ENCODE measurements around the gene BEND3.
"Not testable (repeated sequence)": the region's sequence is repeated elsewhere in the genome, so short reads cannot be mapped to it uniquely, and the experiment has no call there.

The BEND3 gene

DNA sequence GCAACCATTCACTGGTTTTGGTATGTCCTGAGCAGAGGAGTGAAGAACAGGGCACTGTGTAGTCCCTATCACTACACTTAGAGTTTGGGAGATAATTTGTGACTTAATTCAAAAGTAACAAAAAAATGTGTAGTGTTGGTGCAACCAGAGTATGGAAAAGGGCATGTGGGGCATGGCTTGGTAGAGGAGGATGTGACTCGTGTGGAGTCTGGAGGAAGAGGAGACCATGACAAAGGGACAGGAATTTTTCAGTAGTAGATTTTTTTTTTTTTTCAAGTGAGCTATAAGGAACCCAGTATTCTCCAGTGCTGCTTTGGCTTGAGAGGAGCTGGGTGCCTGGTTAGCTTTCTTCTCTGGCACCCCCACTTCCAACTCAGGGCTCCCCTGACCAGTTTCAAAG is 82.2 kb downstream of the BEND3 start:
- no peak for DNase-seq (ENCODE audit: low read depth)

DNA sequence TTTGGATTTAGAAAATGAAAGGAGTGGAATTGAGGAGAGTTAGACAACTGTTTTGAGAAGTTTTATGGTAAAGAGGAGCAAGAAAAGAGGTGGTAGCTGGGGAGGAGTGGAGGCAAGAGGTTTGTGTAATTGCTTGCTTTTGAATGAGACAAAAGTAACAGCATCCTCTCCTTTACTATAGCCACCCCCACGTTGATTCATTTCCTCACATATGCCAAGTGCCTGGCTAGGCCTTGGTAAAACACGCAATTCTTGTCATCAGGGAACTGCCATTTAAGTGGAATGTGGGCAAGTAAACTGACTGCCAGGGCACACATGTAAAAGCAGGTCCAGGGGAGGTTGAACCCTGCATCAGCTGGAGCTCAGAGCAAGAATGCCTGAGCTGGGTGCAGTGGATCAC is 83.3 kb downstream of the BEND3 start:
- no peak for DNase-seq (ENCODE audit: low read depth)

DNA sequence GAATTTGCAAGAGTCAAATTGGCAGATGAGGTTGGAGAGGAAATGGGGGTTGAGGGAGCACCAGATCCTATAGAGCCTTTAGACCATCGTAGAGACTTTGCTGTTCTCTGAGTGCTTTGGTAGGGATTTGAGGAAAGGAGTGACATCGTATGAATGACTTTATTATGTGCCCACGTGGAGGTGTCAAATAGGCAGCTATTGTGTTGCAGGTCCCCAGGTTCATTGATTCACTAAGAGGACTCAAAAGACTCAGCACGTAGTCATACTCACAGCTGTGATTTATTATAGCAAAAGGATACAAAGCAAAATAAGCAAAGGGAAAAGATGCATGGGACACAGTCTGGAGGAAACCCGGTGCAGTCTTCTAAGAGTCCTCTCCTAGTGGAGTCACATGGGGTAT is 85.2 kb downstream of the BEND3 start:
- DNase-seq (ENCODE audit: low read depth) = no peak

DNA sequence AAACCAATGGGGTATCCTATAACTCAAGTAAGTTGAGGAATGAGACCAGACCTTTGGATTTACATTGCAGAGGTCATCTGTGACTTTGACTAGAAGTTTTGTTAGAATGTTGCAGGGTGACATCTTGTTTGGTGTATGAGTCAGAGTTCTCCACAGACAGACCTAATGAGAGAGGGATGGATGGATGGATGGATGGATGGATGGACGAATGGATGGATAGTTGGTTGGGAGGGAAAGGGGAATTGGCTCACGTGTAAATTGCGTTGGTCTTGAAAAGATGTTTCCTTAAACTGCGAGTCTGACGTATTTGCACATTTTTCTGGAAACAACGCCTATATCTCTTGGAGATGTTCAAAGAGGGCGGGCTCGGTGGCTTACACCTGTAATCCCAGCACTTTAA is 88.3 kb downstream of the BEND3 start:
- no peak for DNase-seq (ENCODE audit: low read depth)

DNA sequence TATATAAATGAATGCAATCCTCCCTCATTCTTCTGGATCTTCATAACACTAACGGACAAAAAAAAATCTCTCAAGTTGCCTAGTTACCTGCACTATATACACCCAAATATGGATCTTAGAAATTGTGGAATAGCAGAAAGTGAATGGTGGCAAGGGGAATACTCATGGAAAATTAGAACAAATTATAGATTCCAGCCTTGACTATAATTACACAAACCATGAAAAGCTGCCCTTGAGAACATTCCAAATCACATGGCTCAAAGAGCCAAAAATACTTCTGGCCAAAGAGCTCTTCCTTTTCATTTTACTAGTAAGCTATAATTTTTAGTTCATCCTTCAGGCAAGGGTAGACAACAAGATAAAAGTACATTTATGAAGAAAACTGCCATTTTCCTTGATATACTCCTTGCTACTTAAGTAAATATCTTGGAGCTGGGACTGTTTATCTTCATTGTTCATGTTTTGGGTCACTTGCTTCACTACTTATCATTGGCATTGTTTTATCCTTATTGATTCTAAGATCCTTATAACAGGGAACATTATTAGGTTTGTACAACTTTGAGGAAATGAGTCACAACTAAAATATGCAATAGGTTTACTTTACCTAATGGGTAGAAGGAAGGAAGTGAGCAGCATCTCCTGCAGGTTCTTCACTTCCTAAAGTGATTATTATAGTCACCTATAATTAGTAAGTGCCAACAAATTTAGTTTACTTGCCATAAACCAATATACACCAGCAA is 93.7 kb downstream of the BEND3 start:
- no peak for DNase-seq (ENCODE audit: low read depth)

DNA sequence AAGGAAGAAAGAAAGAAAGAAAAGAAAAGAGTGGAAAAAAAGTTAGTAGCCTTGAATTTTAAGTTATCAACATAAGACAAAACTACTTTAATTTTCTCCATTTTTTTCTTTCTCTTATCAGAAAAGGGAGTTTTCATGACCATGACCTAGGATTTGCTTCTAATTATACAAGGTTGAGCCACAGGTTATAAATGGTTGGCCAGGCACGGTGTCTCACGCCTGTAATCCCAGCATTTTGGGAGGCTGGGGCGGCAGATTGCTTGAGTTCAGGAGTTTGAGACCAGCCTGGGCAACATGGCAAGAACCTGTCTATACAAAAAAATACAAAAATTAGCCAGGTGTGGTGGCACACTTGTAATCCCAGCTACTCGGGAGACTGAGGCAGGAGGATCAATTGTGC is 95.1 kb downstream of the BEND3 start:
- no peak for DNase-seq (ENCODE audit: low read depth)

DNA sequence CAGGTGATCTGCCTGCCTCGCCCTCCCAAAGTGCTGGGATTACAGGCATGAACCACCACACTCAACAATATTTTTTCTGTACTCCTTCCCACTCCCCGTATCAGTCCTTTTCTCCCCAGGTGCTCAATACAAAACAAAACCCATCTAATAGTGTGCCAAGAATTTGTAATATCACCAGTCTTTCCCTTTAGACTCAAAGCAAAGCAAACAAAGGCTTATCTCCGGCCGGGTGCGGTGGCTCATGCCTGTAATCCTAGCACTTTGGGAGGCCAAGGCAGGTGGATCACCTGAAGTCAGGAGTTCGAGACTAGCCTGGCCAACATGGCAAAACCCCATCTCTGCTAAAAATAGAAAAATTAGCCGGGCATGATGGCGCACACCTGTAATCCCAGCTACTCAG is 95.7 kb downstream of the BEND3 start:
- not testable (repeated sequence) for DNase-seq (ENCODE audit: low read depth)

DNA sequence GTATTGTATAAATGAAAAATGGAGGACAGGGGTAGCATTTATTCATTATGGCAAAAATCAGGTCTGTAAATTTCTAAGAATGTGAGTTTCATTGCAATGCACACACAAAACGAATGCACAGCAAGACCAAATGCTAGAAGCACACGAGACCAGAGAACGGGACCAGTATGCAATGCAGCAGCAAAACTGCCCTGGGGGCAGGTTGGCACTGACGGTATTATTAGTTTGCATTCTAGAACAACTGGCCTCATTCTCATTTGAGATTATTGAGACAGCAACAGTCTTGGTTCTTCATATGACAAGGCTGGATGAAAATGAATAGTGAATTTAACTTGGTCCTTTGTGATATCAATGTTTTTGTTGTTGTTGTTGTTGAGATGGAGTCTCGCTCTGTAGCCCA is 96.3 kb downstream of the BEND3 start:
- no peak for DNase-seq (ENCODE audit: low read depth)

Data from activated T-cell treated with anti-CD3 and anti-CD28 coated beads for 1 hour (primary cell).